ENCODE data around the gene CHST6.
"Not testable (repeated sequence)": the region's sequence is repeated elsewhere in the genome, so short reads cannot be mapped to it uniquely, and the experiment has no call there.

CHST6 gene

GRCh38 chr16:75495076-75495674, at the start of gene CHST6:
Gene CHST6 (minus strand): TSS chr16:75495441. CDS start chr16:75479828, 15,613 bp downstream.
- DNase-seq = no peak

- DNase-seq = not testable (repeated sequence)
Observed at GRCh38 chr16:75542462-75542861, 47.2 kb upstream of the CHST6 start.

- no peak for DNase-seq
Observed at GRCh38 chr16:75541236-75541635, 46.0 kb upstream of the CHST6 start.

- DNase-seq = not testable (repeated sequence)
Observed at GRCh38 chr16:75538882-75539565, 43.8 kb upstream of the CHST6 start.

GRCh38 chr16:75537776-75538175, 42.5 kb upstream of the CHST6 start:
- DNase-seq = no peak

- DNase-seq = no peak
Observed at GRCh38 chr16:75535901-75536300, 40.7 kb upstream of the CHST6 start, which contains the start of gene CHST5. Gene CHST5 (minus strand): TSS chr16:75536108. CDS start chr16:75530384, 5,724 bp downstream.

GRCh38 chr16:75535211-75535843, 40.1 kb upstream of the CHST6 start:
- no peak for DNase-seq

- DNase-seq = no peak
Observed at GRCh38 chr16:75534560-75535205, 39.4 kb upstream of the CHST6 start.

GRCh38 chr16:75532791-75533190, 37.5 kb upstream of the CHST6 start:
- DNase-seq = no peak

- no peak for DNase-seq
Observed at GRCh38 chr16:75532142-75532765, 37.0 kb upstream of the CHST6 start.

- DNase-seq = no peak
Observed at GRCh38 chr16:75529959-75530358, 34.7 kb upstream of the CHST6 start.

- DNase-seq = no peak
Observed at GRCh38 chr16:75529056-75529905, 34.0 kb upstream of the CHST6 start.

GRCh38 chr16:75527825-75528299, 32.6 kb upstream of the CHST6 start:
- DNase-seq = no peak

- DNase-seq = no peak
Observed at GRCh38 chr16:75526032-75526790, 31.0 kb upstream of the CHST6 start.

- DNase-seq = no peak
Observed at GRCh38 chr16:75519175-75519574, 23.9 kb upstream of the CHST6 start.

- DNase-seq = not testable (repeated sequence)
Observed at GRCh38 chr16:75516189-75516966, 21.1 kb upstream of the CHST6 start.

GRCh38 chr16:75514296-75514695, 19.1 kb upstream of the CHST6 start:
- DNase-seq = no peak

- DNase-seq = no peak
Observed at GRCh38 chr16:75506574-75506973, 11.3 kb upstream of the CHST6 start.

GRCh38 chr16:75506107-75506506, 10.9 kb upstream of the CHST6 start:
- DNase-seq = no peak

- no peak for DNase-seq
Observed at GRCh38 chr16:75503801-75504200, 8.6 kb upstream of the CHST6 start.
